Endothelial cell of coronary artery (primary cell): ENCODE results near the gene SMAD6. TPM values are rescaled to one million over a fixed set of nuclear protein-coding genes. Genes with fewer than 3 reads are reported as not detected.

Experiments
- total RNA-seq: library from RNA; depleted of rRNA; stranded (reverse); fragments of >200 nt; gene quantifications from 2 replicates; pipeline ENCODE4 v1.2.3, GENCODE V29; 2014

The SMAD6 gene
- total RNA-seq = 25.6 and 34.0 TPM in 2 replicates

DNA sequence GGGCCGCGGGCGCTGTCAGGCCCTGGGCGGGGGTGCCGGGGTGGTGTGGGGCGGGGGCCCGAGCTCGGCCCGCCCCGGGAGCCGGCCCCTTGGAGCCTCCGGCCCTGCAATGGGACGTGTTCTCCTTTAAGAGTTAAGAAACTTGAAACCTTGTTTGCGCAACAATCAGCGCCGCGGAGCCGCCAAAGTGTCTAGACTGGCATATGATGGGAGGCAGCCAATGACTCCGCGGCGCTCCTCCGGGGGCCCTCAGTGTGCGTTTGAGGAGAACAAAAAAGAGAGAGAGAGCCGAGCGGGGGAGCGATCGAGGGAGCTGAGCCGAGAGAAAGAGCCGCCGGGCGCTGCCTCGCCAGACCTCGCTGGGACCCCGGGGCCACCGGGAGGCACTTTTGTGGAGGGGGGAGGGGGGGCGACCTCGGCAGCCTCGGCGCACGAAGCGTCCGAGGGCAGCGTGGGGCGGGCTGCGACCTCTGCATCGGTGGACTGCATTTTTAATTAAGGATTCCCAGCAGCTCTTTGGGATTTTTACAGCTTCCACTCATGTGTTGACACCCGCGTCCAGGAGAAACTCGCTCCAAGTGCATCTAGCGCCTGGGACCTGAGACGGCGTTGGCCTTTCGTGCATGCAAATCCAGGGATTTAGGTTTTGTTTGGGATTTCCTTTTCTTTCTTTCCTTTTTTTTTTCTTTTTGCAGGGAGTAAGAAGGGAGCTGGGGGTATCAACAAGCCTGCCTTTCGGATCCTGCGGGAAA lies at the start of gene SMAD6:
Gene SMAD6, plus strand, starts transcription at position 202 of the 752 bp plus-strand sequence. CDS start 1,023 bp downstream, outside the sequence.

Other genes starting within 250 kb of the SMAD6 start
- 16.4 and 24.4 TPM in 2 replicates for gene SNAPC5, start 204.5 kb upstream of the SMAD6 start, total RNA-seq
- gene RPL4, start 197.4 kb upstream of the SMAD6 start, total RNA-seq = 1,890 and 1,891 TPM in 2 replicates
- 13.6 and 26.0 TPM in 2 replicates for gene ZWILCH, start 196.9 kb upstream of the SMAD6 start, total RNA-seq
- 0.09 TPM in 1 of 2 replicates, not detected in the other for gene LCTL, start 136.2 kb upstream of the SMAD6 start, total RNA-seq